ENCODE results near the gene SLC66A2.

The SLC66A2 gene

DNA sequence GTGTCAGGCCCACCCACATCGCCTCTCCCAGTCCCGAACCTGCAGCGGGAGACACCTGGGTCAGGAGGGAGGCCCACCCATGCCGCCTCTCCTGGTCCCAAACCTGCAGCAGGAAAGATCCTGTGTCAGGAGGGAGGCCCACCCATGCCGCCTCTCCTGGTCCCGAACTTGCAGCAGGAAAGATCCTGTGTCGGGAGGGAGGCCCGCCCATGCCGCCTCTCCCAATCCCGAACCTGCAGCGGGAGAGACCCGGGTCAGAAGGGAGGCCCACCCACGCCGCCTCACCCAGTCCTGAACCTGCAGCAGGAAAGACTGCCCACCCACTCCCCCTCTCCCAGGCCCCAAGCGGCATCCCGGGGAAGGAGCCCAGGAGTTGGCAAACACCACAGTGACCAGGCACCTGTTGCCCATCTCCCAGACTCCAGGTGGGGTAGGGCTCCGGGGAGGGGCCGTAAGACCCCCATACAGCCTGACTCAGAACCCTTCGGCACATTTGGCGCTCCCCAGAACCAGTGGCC is 7.8 kb downstream of the SLC66A2 start:
- peaks cover 12 to 25% of the 10 kb centered on the region in 2 donors for H3K36me3 ChIP-seq (ENCODE audit: control insufficient read depth in 2 of 2, insufficient read depth in 2 of 2, low read length in 2 of 2)
- H3K4me1 ChIP-seq (ENCODE audit: control insufficient read depth, insufficient read depth, low read length) = no peaks in the 10 kb centered on the region
- no peak overlapping the region for H3K27ac ChIP-seq (ENCODE audit: low read length)
- no peak overlapping the region for H3K4me3 ChIP-seq (ENCODE audit: low read length in 2 of 2)
- H3K9ac ChIP-seq (ENCODE audit: low read length in 2 of 2) = no peak overlapping the region
- no peaks in the 10 kb centered on the region for H3K9me3 ChIP-seq (ENCODE audit: control insufficient read depth in 2 of 2, low read length in 2 of 2)
- no peaks in the 10 kb centered on the region for H3K27me3 ChIP-seq (ENCODE audit: control insufficient read depth in 1 of 2, insufficient read depth in 2 of 2, low read length in 2 of 2)

DNA sequence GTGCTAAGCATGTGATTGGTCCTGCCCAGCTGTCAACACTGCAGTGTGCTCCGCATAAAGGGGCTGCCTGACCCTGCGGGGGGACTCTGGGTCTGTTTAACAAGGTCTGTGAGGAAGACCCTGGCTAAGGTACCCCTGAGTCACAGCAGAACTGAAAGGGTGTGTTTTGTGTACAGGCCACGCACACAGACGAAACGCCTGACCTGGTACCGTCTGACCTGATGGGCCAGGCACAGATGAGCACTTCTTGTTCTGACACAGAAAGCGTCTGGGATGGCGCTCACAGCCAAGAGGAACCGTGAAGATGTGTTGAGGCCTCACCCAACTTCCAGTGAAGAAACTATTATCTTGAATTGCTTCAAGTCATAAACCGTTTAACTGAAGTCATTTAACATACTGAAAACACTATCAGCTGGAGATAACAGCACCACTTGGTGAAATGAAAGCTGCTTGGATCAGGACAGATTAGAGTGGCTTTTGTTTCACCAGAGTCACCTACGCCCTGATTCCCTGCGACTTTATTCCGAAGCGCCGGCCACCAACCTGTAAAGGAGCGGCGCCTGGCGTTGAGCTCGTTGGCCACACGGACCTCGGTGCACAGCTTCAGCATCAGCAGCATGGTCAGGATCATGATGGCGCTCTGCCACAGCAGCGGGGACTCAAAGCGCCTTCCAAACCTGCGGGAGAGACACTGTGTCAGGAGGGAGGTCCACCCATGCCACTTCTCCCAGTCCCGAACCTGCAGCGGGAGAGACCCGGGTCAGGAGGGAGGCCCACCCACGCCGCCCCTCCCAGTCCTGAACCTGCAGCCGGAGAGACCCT is 8.5 kb downstream of the SLC66A2 start:
- H3K27me3 ChIP-seq (ENCODE audit: control insufficient read depth in 1 of 2, insufficient read depth in 2 of 2, low read length in 2 of 2) = no peaks in the 10 kb centered on the region
- peaks cover 15 to 25% of the 10 kb centered on the region in 2 donors for H3K36me3 ChIP-seq (ENCODE audit: control insufficient read depth in 2 of 2, insufficient read depth in 2 of 2, low read length in 2 of 2)
- no peak overlapping the region for H3K27ac ChIP-seq (ENCODE audit: low read length)
- no peaks in the 10 kb centered on the region for H3K4me1 ChIP-seq (ENCODE audit: control insufficient read depth, insufficient read depth, low read length)
- H3K9me3 ChIP-seq (ENCODE audit: control insufficient read depth in 2 of 2, low read length in 2 of 2) = no peaks in the 10 kb centered on the region
- H3K9ac ChIP-seq (ENCODE audit: low read length in 2 of 2) = no peak overlapping the region
- H3K4me3 ChIP-seq (ENCODE audit: low read length in 2 of 2) = no peak overlapping the region

DNA sequence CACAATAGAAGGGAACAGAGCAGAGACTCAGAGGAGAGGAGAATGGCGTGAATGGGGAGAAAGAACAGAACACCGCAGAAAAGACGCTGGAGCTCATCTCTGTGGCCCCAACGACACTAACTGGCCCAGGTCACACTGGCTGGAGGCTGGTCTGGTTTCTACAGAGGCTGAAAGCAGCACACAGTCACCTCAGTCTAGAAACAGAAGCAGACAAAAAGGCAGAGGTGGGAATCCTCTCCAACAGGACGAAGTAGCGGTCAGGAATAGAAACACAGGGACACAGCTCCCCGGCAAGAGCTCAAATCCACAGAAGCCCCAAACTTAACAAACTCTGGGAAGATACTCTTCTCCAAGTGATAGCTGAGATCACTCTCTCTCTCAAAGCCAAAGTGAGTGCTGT is 9.2 kb downstream of the SLC66A2 start:
- H3K9ac ChIP-seq (ENCODE audit: low read length in 2 of 2) = no peak overlapping the region
- H3K9me3 ChIP-seq (ENCODE audit: control insufficient read depth in 2 of 2, low read length in 2 of 2) = no peaks in the 10 kb centered on the region
- no peak overlapping the region for H3K27ac ChIP-seq (ENCODE audit: low read length)
- no peaks in the 10 kb centered on the region for H3K27me3 ChIP-seq (ENCODE audit: control insufficient read depth in 1 of 2, insufficient read depth in 2 of 2, low read length in 2 of 2)
- H3K36me3 ChIP-seq (ENCODE audit: control insufficient read depth in 2 of 2, insufficient read depth in 2 of 2, low read length in 2 of 2) = peaks cover 13 to 25% of the 10 kb centered on the region in 2 donors
- H3K4me1 ChIP-seq (ENCODE audit: control insufficient read depth, insufficient read depth, low read length) = no peaks in the 10 kb centered on the region
- H3K4me3 ChIP-seq (ENCODE audit: low read length in 2 of 2) = no peak overlapping the region

DNA sequence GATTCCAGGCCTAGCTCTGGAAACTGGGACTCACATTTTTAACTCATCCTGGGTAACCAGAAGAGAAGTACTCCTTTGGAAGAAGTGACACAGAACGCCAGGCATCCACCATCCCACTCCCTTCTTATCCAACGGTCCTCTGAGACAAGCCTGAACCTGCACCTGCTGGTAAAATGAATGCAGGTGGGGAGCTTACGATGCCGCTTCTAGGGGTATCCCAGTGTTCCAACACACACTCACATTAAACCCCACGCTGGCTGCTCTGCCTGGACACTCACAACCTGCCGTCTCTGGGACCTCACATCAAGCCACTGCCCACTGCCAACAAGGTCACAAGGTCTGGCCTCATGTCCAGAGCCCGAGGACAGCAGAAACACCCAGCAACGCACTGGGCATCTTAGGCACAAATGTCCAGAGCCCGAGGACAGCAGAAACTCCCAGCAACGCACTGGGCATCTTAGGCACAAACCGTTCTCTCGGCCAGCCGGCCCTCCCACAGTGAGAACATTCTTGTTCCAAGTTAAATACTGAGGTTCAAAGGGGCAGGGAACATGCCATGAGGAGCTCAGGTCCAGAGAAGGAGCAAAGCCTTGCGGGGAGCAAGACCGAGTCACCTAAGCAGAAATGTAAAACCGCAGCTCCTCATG is 9.9 kb downstream of the SLC66A2 start:
- Histone ChIP-seq H3K9me3 (ENCODE audit: control insufficient read depth in 2 of 2, low read length in 2 of 2) (no peaks in the 10 kb centered on the region), H3K4me1 (ENCODE audit: control insufficient read depth, insufficient read depth, low read length) (no peaks in the 10 kb centered on the region), H3K27ac (ENCODE audit: low read length) (no peak overlapping the region), H3K27me3 (ENCODE audit: control insufficient read depth in 1 of 2, insufficient read depth in 2 of 2, low read length in 2 of 2) (no peaks in the 10 kb centered on the region), H3K4me3 (ENCODE audit: low read length in 2 of 2) (no peak overlapping the region), H3K9ac (ENCODE audit: low read length in 2 of 2) (no peak overlapping the region), H3K36me3 (ENCODE audit: control insufficient read depth in 2 of 2, insufficient read depth in 2 of 2, low read length in 2 of 2) (peaks cover 13 to 25% of the 10 kb centered on the region in 2 donors)

DNA sequence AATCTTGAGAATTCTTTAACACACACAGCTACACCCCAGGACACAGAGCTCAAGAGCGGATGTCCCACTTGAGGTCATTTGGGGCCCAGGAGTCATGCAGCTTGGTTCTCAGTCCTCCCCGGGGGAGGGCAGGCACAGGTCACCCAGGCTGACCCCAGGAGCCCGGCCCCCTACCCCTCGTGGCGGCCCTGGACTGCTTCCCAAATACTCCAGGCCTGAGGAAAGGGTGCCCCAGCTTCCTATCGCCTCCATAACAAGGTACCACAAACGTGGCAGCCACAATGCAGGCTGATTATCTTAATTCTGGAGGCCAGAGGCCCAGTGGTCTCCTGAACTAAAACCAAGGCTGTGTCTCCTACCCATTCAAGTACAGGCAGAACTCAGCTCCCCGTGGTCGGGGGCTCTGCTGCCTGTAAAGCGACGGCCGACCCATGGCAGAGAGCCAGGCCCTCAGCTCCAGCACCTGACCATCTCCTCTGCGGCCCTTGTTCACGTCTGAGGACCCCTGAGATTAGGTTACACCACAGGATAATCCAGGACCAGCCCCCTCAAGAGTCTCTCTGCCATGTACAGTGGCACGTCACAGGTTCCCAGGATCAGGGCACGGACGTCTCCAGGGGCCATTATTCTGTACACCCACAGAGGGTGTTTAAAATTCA is 10.5 kb downstream of the SLC66A2 start:
- no peaks in the 10 kb centered on the region for H3K9me3 ChIP-seq (ENCODE audit: control insufficient read depth in 2 of 2, low read length in 2 of 2)
- H3K4me1 ChIP-seq (ENCODE audit: control insufficient read depth, insufficient read depth, low read length) = no peaks in the 10 kb centered on the region
- H3K27ac ChIP-seq (ENCODE audit: low read length) = no peak overlapping the region
- no peaks in the 10 kb centered on the region for H3K27me3 ChIP-seq (ENCODE audit: control insufficient read depth in 1 of 2, insufficient read depth in 2 of 2, low read length in 2 of 2)
- no peak overlapping the region for H3K9ac ChIP-seq (ENCODE audit: low read length in 2 of 2)
- H3K4me3 ChIP-seq (ENCODE audit: low read length in 2 of 2) = no peak overlapping the region
- H3K36me3 ChIP-seq (ENCODE audit: control insufficient read depth in 2 of 2, insufficient read depth in 2 of 2, low read length in 2 of 2) = peaks cover 14 to 25% of the 10 kb centered on the region in 2 donors

DNA sequence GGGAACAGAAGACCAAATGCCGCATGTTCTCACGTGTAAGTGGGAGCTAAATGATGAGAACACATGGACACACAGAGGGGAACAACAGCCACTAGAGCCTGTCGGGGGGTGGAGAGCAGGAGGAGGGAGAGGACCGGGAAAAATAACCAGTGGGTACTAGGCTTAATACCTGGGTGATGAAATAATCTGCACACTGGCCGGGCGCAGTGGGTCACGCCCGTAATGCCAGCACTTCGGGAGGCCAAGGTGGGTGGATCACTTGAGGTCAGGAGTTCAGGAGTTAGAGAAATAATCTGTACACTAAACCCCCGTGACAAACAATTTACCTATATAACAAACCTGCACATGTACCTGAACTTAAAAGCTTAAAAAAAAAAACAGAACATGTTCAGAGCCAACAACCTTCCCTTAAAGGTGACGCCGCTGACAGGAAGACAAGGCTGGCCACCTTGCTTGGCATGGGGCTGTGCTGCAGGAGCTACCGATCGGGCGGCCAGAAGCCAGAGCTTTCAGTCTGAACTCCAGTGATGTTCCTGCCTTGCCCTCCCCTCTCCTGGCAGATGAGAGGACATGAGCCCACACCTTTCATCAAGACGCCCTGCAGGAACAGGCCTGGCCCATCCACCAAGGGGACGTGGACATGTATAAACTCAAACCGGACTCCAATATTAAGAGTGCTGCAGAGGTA is 11.2 kb downstream of the SLC66A2 start:
- H3K4me1 ChIP-seq (ENCODE audit: control insufficient read depth, insufficient read depth, low read length) = no peaks in the 10 kb centered on the region
- peaks cover 17 to 25% of the 10 kb centered on the region in 2 donors for H3K36me3 ChIP-seq (ENCODE audit: control insufficient read depth in 2 of 2, insufficient read depth in 2 of 2, low read length in 2 of 2)
- no peak overlapping the region for H3K27ac ChIP-seq (ENCODE audit: low read length)

DNA sequence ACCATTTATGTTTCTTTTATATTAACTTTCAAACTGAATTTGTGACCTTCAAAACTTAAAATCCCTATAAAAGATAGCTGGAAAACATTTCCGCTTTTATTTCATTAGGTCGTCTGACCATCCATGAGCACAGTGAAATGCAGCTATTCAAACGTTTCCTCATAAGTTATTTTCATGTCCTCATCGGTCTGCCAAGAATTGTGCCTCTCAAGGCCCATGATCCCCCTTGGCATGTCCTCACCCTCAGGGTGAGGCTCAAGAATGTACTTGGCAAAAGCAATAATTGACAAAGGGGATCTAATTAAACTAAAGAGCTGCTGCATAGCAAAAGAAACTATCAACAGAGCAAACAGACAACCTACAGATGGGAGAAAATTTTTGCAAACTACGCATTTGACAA is 12.4 kb downstream of the SLC66A2 start:
- Histone ChIP-seq H3K9me3 (ENCODE audit: control insufficient read depth in 2 of 2, low read length in 2 of 2) (no peaks in the 10 kb centered on the region), H3K4me3 (ENCODE audit: low read length in 2 of 2) (no peak overlapping the region), H3K9ac (ENCODE audit: low read length in 2 of 2) (no peak overlapping the region), H3K4me1 (ENCODE audit: control insufficient read depth, insufficient read depth, low read length) (no peaks in the 10 kb centered on the region), H3K27me3 (ENCODE audit: control insufficient read depth in 1 of 2, insufficient read depth in 2 of 2, low read length in 2 of 2) (no peaks in the 10 kb centered on the region), H3K36me3 (ENCODE audit: control insufficient read depth in 2 of 2, insufficient read depth in 2 of 2, low read length in 2 of 2) (peaks cover 21 to 27% of the 10 kb centered on the region in 2 donors), H3K27ac (ENCODE audit: low read length) (no peak overlapping the region)

More for the DNA sequence above, 11.2 kb downstream of the SLC66A2 start:
- no peaks in the 10 kb centered on the region for H3K9me3 ChIP-seq (ENCODE audit: control insufficient read depth in 2 of 2, low read length in 2 of 2)
- no peak overlapping the region for H3K9ac ChIP-seq (ENCODE audit: low read length in 2 of 2)
- no peak overlapping the region for H3K4me3 ChIP-seq (ENCODE audit: low read length in 2 of 2)
- no peaks in the 10 kb centered on the region for H3K27me3 ChIP-seq (ENCODE audit: control insufficient read depth in 1 of 2, insufficient read depth in 2 of 2, low read length in 2 of 2)

DNA sequence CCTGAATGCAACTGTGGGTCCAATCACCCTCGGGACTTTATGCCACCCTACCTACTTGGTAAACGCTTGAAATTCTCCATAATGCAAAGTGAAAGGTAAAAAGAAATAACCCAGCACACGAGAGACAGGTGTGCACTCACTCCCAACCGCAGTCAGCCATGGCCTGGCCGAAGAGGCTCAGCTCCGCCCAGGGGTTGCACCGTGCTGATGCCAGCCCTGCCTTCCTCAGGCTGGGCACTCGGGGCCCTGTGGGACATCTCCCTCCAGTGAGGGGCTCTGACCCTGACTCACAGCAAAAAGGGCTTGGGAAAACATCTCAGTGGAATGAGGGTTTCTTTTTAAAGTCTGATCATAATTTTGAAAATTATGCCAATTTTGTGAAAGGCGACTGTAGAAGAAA is 13.3 kb downstream of the SLC66A2 start:
- Histone ChIP-seq H3K36me3 (ENCODE audit: control insufficient read depth in 2 of 2, insufficient read depth in 2 of 2, low read length in 2 of 2) (peaks cover 21 to 28% of the 10 kb centered on the region in 2 donors), H3K9me3 (ENCODE audit: control insufficient read depth in 2 of 2, low read length in 2 of 2) (peaks cover 0 to 6% of the 10 kb centered on the region in 2 donors), H3K4me3 (ENCODE audit: low read length in 2 of 2) (no peak overlapping the region), H3K27ac (ENCODE audit: low read length) (no peak overlapping the region), H3K27me3 (ENCODE audit: control insufficient read depth in 1 of 2, insufficient read depth in 2 of 2, low read length in 2 of 2) (no peaks in the 10 kb centered on the region), H3K9ac (ENCODE audit: low read length in 2 of 2) (no peak overlapping the region), H3K4me1 (ENCODE audit: control insufficient read depth, insufficient read depth, low read length) (no peaks in the 10 kb centered on the region)

DNA sequence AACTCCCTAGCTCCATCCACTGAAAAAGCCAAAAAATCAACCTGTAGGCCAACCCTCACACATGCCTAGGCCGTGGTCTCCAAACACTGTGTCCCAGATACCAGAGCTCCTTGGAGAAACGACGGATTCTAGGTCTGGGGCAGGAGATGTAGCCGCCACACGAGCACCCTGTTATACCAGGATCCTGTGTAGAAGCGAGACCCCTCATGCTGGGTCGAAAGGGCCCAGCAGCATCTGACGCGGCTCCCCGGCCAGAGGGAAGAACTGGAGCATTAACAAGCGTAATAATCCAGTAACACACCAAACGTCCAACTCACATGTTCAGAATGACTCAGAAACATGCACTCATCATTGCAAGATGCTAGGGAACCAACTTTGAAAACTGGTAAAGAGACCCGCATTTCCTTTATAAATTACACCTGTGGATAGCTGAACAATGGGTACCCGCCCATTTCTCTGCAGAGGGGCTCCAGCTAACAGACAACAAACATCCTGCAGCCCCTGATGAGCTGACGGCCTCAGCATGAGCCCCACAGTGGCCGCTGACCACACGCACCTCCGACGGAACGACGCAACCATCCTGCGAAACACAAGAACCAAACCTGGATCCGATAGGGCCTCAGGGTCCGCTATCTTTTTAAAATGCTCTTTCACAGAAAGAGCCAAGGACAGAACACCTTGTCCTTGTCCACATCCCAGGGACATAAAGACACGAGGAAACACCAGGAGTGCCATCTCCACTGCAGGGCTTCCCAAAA is 14.2 kb downstream of the SLC66A2 start:
- H3K27ac ChIP-seq (ENCODE audit: low read length) = no peak overlapping the region
- no peak overlapping the region for H3K4me3 ChIP-seq (ENCODE audit: low read length in 2 of 2)
- H3K36me3 ChIP-seq (ENCODE audit: control insufficient read depth in 2 of 2, insufficient read depth in 2 of 2, low read length in 2 of 2) = peaks cover 17 to 23% of the 10 kb centered on the region in 2 donors
- no peaks in the 10 kb centered on the region for H3K4me1 ChIP-seq (ENCODE audit: control insufficient read depth, insufficient read depth, low read length)
- H3K9ac ChIP-seq (ENCODE audit: low read length in 2 of 2) = no peak overlapping the region
- peaks cover 0 to 6% of the 10 kb centered on the region in 2 donors for H3K9me3 ChIP-seq (ENCODE audit: control insufficient read depth in 2 of 2, low read length in 2 of 2)
- no peaks in the 10 kb centered on the region for H3K27me3 ChIP-seq (ENCODE audit: control insufficient read depth in 1 of 2, insufficient read depth in 2 of 2, low read length in 2 of 2)

DNA sequence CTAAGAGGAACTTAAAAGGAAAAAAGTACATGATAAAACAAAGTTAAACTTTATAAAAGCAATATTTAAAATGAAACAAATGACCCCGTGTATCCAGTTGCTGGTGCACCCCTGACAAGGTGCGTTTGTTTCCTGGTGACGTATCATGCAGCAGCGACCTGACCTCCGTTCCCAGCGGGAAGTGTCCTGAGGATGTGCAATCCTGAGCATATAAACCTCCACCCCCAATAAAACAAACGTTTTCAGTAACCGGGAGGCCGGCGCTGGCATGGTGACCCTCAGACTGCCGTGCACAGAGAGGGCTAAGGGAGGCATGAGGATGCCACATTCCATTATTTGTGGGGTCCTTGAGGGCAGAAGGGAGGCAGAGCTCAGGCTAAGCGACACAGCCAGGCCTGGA is 14.8 kb downstream of the SLC66A2 start:
- Histone ChIP-seq H3K9ac (ENCODE audit: low read length in 2 of 2) (no peak overlapping the region), H3K4me3 (ENCODE audit: low read length in 2 of 2) (no peak overlapping the region), H3K4me1 (ENCODE audit: control insufficient read depth, insufficient read depth, low read length) (no peaks in the 10 kb centered on the region), H3K36me3 (ENCODE audit: control insufficient read depth in 2 of 2, insufficient read depth in 2 of 2, low read length in 2 of 2) (peaks cover 13 to 17% of the 10 kb centered on the region in 2 donors), H3K27me3 (ENCODE audit: control insufficient read depth in 1 of 2, insufficient read depth in 2 of 2, low read length in 2 of 2) (no peaks in the 10 kb centered on the region), H3K27ac (ENCODE audit: low read length) (no peak overlapping the region), H3K9me3 (ENCODE audit: control insufficient read depth in 2 of 2, low read length in 2 of 2) (peaks cover 0 to 6% of the 10 kb centered on the region in 2 donors)

Data from stomach smooth muscle (tissue), 2 donors.